Fibroblast of pulmonary artery (primary cell): Measurements from ENCODE around the gene PTPRD.

Experiments
- DNase-seq: peaks from one replicate; pipeline ENCODE4 v3.0.0-alpha.2; 2010; ENCODE audit warnings: low read depth
- H3K4me3 ChIP-seq: replicated peaks from 2 replicates; pipeline ENCODE4 v1.5.1; 2011; ENCODE audit warnings: low read depth, mild to moderate bottlenecking, control low read depth, low read length, moderate library complexity
- CTCF ChIP-seq: IDR thresholded peaks from 2 replicates; pipeline ENCODE4 v1.5.1; 2011; ENCODE audit warnings: mild to moderate bottlenecking, control low read depth, low read length, inconsistent platforms; ENCODE audit errors: missing control alignments

Gene PTPRD

GRCh38 chr9:9679433-9679832, 933.4 kb downstream of the PTPRD start:
- no peak for DNase-seq
- TF ChIP-seq CTCF, result no peak
- no peak overlapping the region for H3K4me3 ChIP-seq

GRCh38 chr9:9674461-9674860, 938.3 kb downstream of the PTPRD start:
- no peak for TF ChIP-seq CTCF
- no peak overlapping the region for H3K4me3 ChIP-seq
- no peak for DNase-seq

- no peak for DNase-seq
- no peak for TF ChIP-seq CTCF
- H3K4me3 ChIP-seq, result no peak overlapping the region
Measured at GRCh38 chr9:9670454-9670853, 942.3 kb downstream of the PTPRD start.

GRCh38 chr9:9645006-9645405, 967.8 kb downstream of the PTPRD start:
- no peak for TF ChIP-seq CTCF
- H3K4me3 ChIP-seq, result no peak overlapping the region
- no peak for DNase-seq

- H3K4me3 ChIP-seq, result no peak overlapping the region
- no peak for DNase-seq
- no peak for TF ChIP-seq CTCF
Measured at GRCh38 chr9:9631284-9631683, 981.5 kb downstream of the PTPRD start.

GRCh38 chr9:9625248-9625647, 987.6 kb downstream of the PTPRD start:
- DNase-seq, result no peak
- TF ChIP-seq CTCF, result no peak
- H3K4me3 ChIP-seq, result no peak overlapping the region

- no peak overlapping the region for H3K4me3 ChIP-seq
- no peak for TF ChIP-seq CTCF
- DNase-seq, result no peak
Measured at GRCh38 chr9:9623506-9623905, 989.3 kb downstream of the PTPRD start.
